Islet precursor cell (in vitro differentiated cells): ENCODE results near the gene SCP2.

Source experiments
- DNase-seq: peaks from one replicate; pipeline ENCODE4 v3.0.0-alpha.2; 2018

SCP2 gene

GRCh38 chr1:53046930-53047329 lies 119.9 kb downstream of the SCP2 start:
- DNase-seq, result no peak

- DNase-seq, result no peak
These were observed 121.0 kb downstream of the SCP2 start for GRCh38 chr1:53047737-53048736.

- DNase-seq, result no peak
These were observed 122.0 kb downstream of the SCP2 start for GRCh38 chr1:53048960-53049573.

GRCh38 chr1:53049574-53049967 lies 122.5 kb downstream of the SCP2 start:
- DNase-seq, result no peak

GRCh38 chr1:53050310-53050709 lies 123.2 kb downstream of the SCP2 start:
- DNase-seq, result no peak

GRCh38 chr1:53051676-53052075 lies 124.6 kb downstream of the SCP2 start:
- no peak for DNase-seq

GRCh38 chr1:53057127-53057526 lies 130.1 kb downstream of the SCP2 start:
- no peak for DNase-seq

- no peak for DNase-seq
These were observed 133.5 kb downstream of the SCP2 start for GRCh38 chr1:53060579-53060978.

- DNase-seq, result no peak
These were observed 134.2 kb downstream of the SCP2 start for GRCh38 chr1:53061123-53061858.

GRCh38 chr1:53061859-53062707 lies 135.0 kb downstream of the SCP2 start, which contains the start of gene PODN:
Gene PODN, plus strand, starts transcription at chr1:53062213. Its CDS starts 7,643 bp downstream, at chr1:53069856.
- DNase-seq, result peak; percentile 59

GRCh38 chr1:53062708-53063591 lies 135.9 kb downstream of the SCP2 start:
- DNase-seq, result peak; percentile 61

GRCh38 chr1:53063744-53064515 lies 136.9 kb downstream of the SCP2 start:
- DNase-seq, result no peak

- DNase-seq, result peak; percentile 47
These were observed 138.3 kb downstream of the SCP2 start for GRCh38 chr1:53065391-53065790.

- DNase-seq, result no peak
These were observed 139.4 kb downstream of the SCP2 start for GRCh38 chr1:53066488-53066887.

- DNase-seq, result peak; percentile 44
These were observed 140.0 kb downstream of the SCP2 start for GRCh38 chr1:53066891-53067738.

GRCh38 chr1:53067886-53068285 lies 140.8 kb downstream of the SCP2 start:
- no peak for DNase-seq

- DNase-seq, result peak; percentile 43
These were observed 141.4 kb downstream of the SCP2 start for GRCh38 chr1:53068314-53069099.

GRCh38 chr1:53069265-53069662 lies 142.2 kb downstream of the SCP2 start:
- DNase-seq, result peak; percentile 50
